SK-N-SH (cell line): ENCODE results near the gene EAPP. TPM values are rescaled to one million over a fixed set of nuclear protein-coding genes. Genes with fewer than 3 reads are reported as not detected.

Experiments used
- CTCF ChIA-PET: fragments of 300-600, 350-600 bp; formaldehyde crosslinking; extraction: SDS; loops from one replicate; lab custom pipeline; 2021; lab: Yijun Ruan, JAX
- POLR2A ChIA-PET: fragments of 350-600 bp; sonication (Branson Sonifier 250); formaldehyde crosslinking; extraction: SDS; loops from one replicate; lab custom pipeline; 2020; ENCODE audit warnings: antibody characterized with exemption, inconsistent platforms; lab: Yijun Ruan, JAX
- DNase-seq: peaks from one replicate; pipeline ENCODE4 v3.0.0; 2012
- H2AFZ ChIP-seq: fragments of 200-600 bp; sonication (generic); 2 replicates; pipeline ENCODE4 v1.8.1; 2016; ENCODE audit warnings: antibody characterized with exemption, mild to moderate bottlenecking, low read depth
- H3F3A ChIP-seq: fragments of 200-600 bp; sonication (generic); replicated peaks from 2 replicates; pipeline ENCODE3; 2016; ENCODE audit warnings: antibody characterized with exemption, mild to moderate bottlenecking; ENCODE audit not compliant: insufficient read depth
- H3K27ac ChIP-seq, 2 experiments: fragments of 200-500 bp in 1 of 2; fragments of 200-600 bp in 1 of 2; sonication (Bioruptor generic) in 1 of 2; sonication (generic), shearing (Covaris generic) in 1 of 2; 2 replicates each; pipeline versions ENCODE4 v1.5.1 to v1.6.1; 2014 to 2016; ENCODE audit warnings: low read depth in 2 of 2, inconsistent platforms in 1 of 2, low read length in 1 of 2, mild to moderate bottlenecking in 1 of 2, mixed read lengths in 1 of 2
- H3K27me3 ChIP-seq: fragments of 200-600 bp; sonication (generic), shearing (Covaris generic); 2 replicates; pipeline ENCODE4 v1.6.1; 2016; ENCODE audit warnings: mixed run types; ENCODE audit not compliant: insufficient read depth
- H3K36me3 ChIP-seq, 2 experiments: fragments of 200-500 bp in 1 of 2; fragments of 200-600 bp in 1 of 2; sonication (Bioruptor generic) in 1 of 2; sonication (generic) in 1 of 2; replicated peaks in 1 of 2; 2 replicates each; pipeline versions ENCODE3 to v1.5.1; 2014 to 2016; ENCODE audit warnings: low read length in 1 of 2, mild to moderate bottlenecking in 1 of 2; ENCODE audit not compliant: insufficient read depth in 2 of 2, control insufficient read depth in 1 of 2
- H3K4me1 ChIP-seq, 2 experiments: fragments of 200-500 bp in 1 of 2; fragments of 200-600 bp in 1 of 2; sonication (Bioruptor generic) in 1 of 2; sonication (generic), shearing (Covaris generic) in 1 of 2; 2 replicates each; pipeline versions ENCODE4 v1.5.1 to v1.6.1; 2014 to 2016; ENCODE audit warnings: low read depth in 1 of 2, low read length in 1 of 2, mixed run types in 1 of 2; ENCODE audit not compliant: insufficient read depth in 2 of 2, control insufficient read depth in 1 of 2
- H3K4me2 ChIP-seq: fragments of 200-600 bp; sonication (generic), shearing (Covaris generic); 2 replicates; pipeline ENCODE4 v1.6.1; 2017; ENCODE audit warnings: mixed run types
- H3K4me3 ChIP-seq, 2 experiments: fragments of 200-500 bp in 1 of 2; fragments of 200-600 bp in 1 of 2; sonication (Bioruptor generic) in 1 of 2; sonication (generic), shearing (Covaris generic) in 1 of 2; 2 replicates each; pipeline versions ENCODE4 v1.5.1 to v1.8.1; 2014 to 2016; ENCODE audit warnings: low read depth in 2 of 2, inconsistent platforms in 1 of 2, low read length in 1 of 2, mild to moderate bottlenecking in 1 of 2, mixed read lengths in 1 of 2, moderate library complexity in 1 of 2
- H3K79me2 ChIP-seq: fragments of 200-600 bp; sonication (generic); 2 replicates; pipeline ENCODE4 v1.8.1; 2017; ENCODE audit warnings: mild to moderate bottlenecking; ENCODE audit not compliant: insufficient read depth
- H3K9ac ChIP-seq: fragments of 200-600 bp; sonication (generic); 2 replicates; pipeline ENCODE4 v1.6.1; 2017; ENCODE audit warnings: mixed run types
- H3K9me2 ChIP-seq: fragments of 200-600 bp; sonication (generic); 2 replicates; pipeline ENCODE4 v1.6.1; 2017; ENCODE audit warnings: mixed run types
- H3K9me3 ChIP-seq: fragments of 200-600 bp; sonication (generic); 2 replicates; pipeline ENCODE4 v1.6.1; 2017; ENCODE audit warnings: mixed run types, mild to moderate bottlenecking, moderate library complexity
- H4K20me1 ChIP-seq: fragments of 200-600 bp; sonication (generic); 2 replicates; pipeline ENCODE4 v1.6.1; 2017; ENCODE audit warnings: mild to moderate bottlenecking, mixed run types; ENCODE audit not compliant: insufficient read depth
- CHD2 ChIP-seq: fragments of 150-350 bp; IDR thresholded peaks from 2 replicates; pipeline ENCODE4 v1.6.1; 2018; ENCODE audit warnings: low read length; ENCODE audit not compliant: partially characterized antibody
- FOXM1 ChIP-seq: IDR thresholded peaks from 2 replicates; pipeline ENCODE4 v1.4.0; 2012; ENCODE audit warnings: low read depth, mild to moderate bottlenecking
- IRF3 ChIP-seq: fragments of 150-350 bp; IDR thresholded peaks from 2 replicates; pipeline ENCODE4 v1.6.1; 2016; ENCODE audit warnings: mild to moderate bottlenecking, low read depth, low read length
- NRF1 ChIP-seq: IDR thresholded peaks from 2 replicates; pipeline ENCODE4 v1.6.1; 2012; ENCODE audit warnings: low read depth, mild to moderate bottlenecking, low read length
- POLR2AphosphoS5 ChIP-seq: IDR thresholded peaks from 2 replicates; pipeline ENCODE4 v1.6.1; 2012; ENCODE audit warnings: low read depth, low read length
- RAD21 ChIP-seq: IDR thresholded peaks from 2 replicates; pipeline ENCODE4 v1.6.1; 2012; ENCODE audit warnings: mild to moderate bottlenecking, low read length
- RCOR1 ChIP-seq: fragments of 150-350 bp; IDR thresholded peaks from 2 replicates; pipeline ENCODE4 v1.6.1; 2017; ENCODE audit warnings: antibody characterized with exemption, low read length
- SIN3A ChIP-seq: IDR thresholded peaks from 2 replicates; pipeline ENCODE4 v1.6.1; 2012; ENCODE audit warnings: low read depth, mild to moderate bottlenecking, low read length, moderate library complexity, borderline replicate concordance
- TAF1 ChIP-seq: IDR thresholded peaks from 2 replicates; pipeline ENCODE4 v1.6.1; 2012; ENCODE audit warnings: low read depth, mild to moderate bottlenecking, low read length, moderate library complexity, borderline replicate concordance
- TCF12 ChIP-seq: IDR thresholded peaks from 2 replicates; pipeline ENCODE4 v1.4.0; 2012
- TEAD4 ChIP-seq: IDR thresholded peaks from 2 replicates; pipeline ENCODE4 v1.4.0; 2012; ENCODE audit warnings: mild to moderate bottlenecking, borderline replicate concordance; ENCODE audit not compliant: insufficient read depth
- WGBS: methylation state at CpG from one replicate; pipeline ENCODE4 v1.1.6; 2017; ENCODE audit warnings: low lambda C conversion rate; 5-methylcytosine and 5-hydroxymethylcytosine counted together
- polyA plus RNA-seq, 3 experiments: library from polyadenylated mRNA; depleted of rRNA; stranded (reverse); fragments of >200 nt; gene quantifications; 2 replicates each; pipeline ENCODE4 v1.2.3, GENCODE V29; 2012
- TF ChIP-seq, protein P1 (sequence below): IDR thresholded peaks from 2 replicates; pipeline ENCODE4 v1.4.0; 2012; ENCODE audit warnings: low read depth
- TF ChIP-seq, protein P2 (sequence below): IDR thresholded peaks from 2 replicates; pipeline ENCODE4 v1.4.0; 2012; ENCODE audit warnings: low read depth, borderline replicate concordance
- TF ChIP-seq, protein P3 (sequence below): fragments of 200-600 bp; sonication (generic); IDR thresholded peaks from 2 replicates; pipeline ENCODE4 v1.6.1; 2017; ENCODE audit warnings: antibody characterized with exemption, mild to moderate bottlenecking, moderate library complexity
- TF ChIP-seq, protein P4 (sequence below): IDR thresholded peaks from 2 replicates; pipeline ENCODE4 v1.4.0; 2012; ENCODE audit warnings: low read depth, borderline replicate concordance

EAPP gene
- polyA plus RNA-seq, 1 of the 3 experiments (the other 2 are of a cell fraction): 30.0 TPM

DNA sequence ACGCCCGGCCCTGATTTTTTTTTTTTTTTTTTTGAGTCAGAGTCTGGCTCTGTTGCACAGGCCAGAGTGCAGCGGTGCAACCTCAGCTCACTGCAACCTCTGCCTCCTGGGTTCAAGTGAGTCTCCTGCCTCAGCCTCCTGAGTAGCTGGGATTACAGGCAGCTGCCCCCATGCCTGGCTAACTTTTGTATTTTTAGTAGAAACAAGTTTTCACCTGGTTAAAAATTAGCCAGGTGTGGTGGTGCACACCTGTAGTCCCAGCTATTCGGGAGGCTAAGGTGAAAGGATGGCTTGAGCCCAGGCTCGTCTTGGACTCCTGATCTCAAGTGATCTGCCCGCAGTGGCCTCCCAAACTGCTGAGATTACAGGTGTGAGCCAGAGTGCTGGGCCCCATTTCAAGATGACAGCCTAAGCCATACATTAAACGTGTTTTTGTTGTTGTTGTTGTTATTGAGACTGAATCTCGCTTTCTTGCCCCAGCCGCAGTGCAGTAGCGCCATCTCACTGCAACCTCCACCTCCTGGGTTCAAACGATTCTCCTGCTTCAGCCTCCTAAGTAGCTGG is 42.7 kb upstream of the EAPP start (continued):
- no peak for TF ChIP-seq CHD2

DNA sequence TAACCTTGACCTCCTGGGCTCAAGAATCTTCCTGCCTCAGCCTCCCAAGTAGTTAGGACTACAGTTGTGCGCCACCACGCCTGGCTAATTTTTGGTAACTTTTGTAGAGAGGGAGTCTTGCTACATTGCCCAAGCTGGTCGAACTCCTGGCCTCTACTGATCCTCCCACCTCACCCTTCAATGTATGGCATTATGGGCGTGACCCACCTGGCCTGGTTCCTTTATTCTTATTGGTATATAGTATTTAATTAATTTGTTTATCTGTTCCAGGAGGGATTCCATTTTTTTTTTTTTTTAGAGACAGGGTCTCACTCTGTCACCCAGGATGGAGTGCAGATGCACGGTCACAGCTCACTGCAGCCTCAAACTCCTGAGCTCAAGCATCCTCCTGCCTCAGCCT is 40.9 kb upstream of the EAPP start:
- Histone ChIP-seq H3K9me2 (no peaks in the 10 kb centered on the region), H3K27ac (no peak overlapping the region), H3K4me1 (no peaks in the 10 kb centered on the region), H3K27me3 (no peaks in the 10 kb centered on the region)
- no peak for DNase-seq
- TF ChIP-seq RCOR1: no peak
- TF ChIP-seq, all 33 proteins: peak for 0
- no peaks in the 10 kb centered on the region for H3K9me3 ChIP-seq
- no peak overlapping the region for H2AFZ ChIP-seq
- no peaks in the 10 kb centered on the region for H4K20me1 ChIP-seq
- no peaks in the 10 kb centered on the region for H3F3A ChIP-seq
- no peak overlapping the region for H3K9ac ChIP-seq
- peaks cover 0 to 74% of the 10 kb centered on the region in 2 experiments for H3K36me3 ChIP-seq
- CTCF ChIA-PET: no interaction called here
- H3K4me3 ChIP-seq: no peak overlapping the region
- no peaks in the 10 kb centered on the region; the same call in none of the 2 replicates for H3K79me2 ChIP-seq
- H3K4me2 ChIP-seq: no peak overlapping the region
- 100% methylated on average over 5 of the region's 5 CpGs for WGBS
- POLR2A ChIA-PET: no interaction called here

DNA sequence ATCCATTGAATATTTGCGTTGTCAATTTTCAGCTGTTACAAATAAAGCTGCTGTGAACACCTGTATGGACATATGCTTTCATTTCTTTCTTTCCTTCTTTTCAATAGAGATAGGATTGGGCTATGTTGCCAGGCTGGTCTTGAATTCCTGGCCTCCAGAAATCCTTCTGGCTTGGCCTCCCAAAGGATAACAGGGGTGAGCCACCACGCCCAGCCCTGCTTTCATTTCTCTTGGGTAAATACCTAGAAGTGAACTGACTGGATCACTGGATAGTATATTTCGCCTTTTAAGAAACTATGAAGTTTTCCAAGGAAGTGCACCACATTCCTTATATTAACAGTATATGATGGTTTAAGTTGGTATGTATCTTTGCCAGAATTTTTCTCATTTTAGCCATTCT is 32.3 kb upstream of the EAPP start:
- H3F3A ChIP-seq: peaks cover 10% of the 10 kb centered on the region
- H3K36me3 ChIP-seq: peaks cover 20 to 75% of the 10 kb centered on the region in 2 experiments
- 93% methylated on average over 3 of the region's 3 CpGs for WGBS
- no peaks in the 10 kb centered on the region for H3K27me3 ChIP-seq
- no peak overlapping the region for H3K4me2 ChIP-seq
- DNase-seq: no peak
- H2AFZ ChIP-seq: no peak overlapping the region
- POLR2A ChIA-PET: no interaction called here
- no peaks in the 10 kb centered on the region for H3K4me1 ChIP-seq
- no peaks in the 10 kb centered on the region for H3K9me3 ChIP-seq
- H3K27ac ChIP-seq: no peak overlapping the region
- H4K20me1 ChIP-seq: no peaks in the 10 kb centered on the region
- peaks cover 3% of the 10 kb centered on the region; the same call in 1 of the 2 replicates for H3K79me2 ChIP-seq
- H3K9me2 ChIP-seq: no peaks in the 10 kb centered on the region
- CTCF ChIA-PET: no interaction called here
- no peak overlapping the region for H3K9ac ChIP-seq
- no peak overlapping the region for H3K4me3 ChIP-seq
- no peak for TF ChIP-seq POLR2AphosphoS5
- TF ChIP-seq, protein P1, sequence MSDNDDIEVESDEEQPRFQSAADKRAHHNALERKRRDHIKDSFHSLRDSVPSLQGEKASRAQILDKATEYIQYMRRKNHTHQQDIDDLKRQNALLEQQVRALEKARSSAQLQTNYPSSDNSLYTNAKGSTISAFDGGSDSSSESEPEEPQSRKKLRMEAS: no peak
- TF ChIP-seq, protein P2, sequence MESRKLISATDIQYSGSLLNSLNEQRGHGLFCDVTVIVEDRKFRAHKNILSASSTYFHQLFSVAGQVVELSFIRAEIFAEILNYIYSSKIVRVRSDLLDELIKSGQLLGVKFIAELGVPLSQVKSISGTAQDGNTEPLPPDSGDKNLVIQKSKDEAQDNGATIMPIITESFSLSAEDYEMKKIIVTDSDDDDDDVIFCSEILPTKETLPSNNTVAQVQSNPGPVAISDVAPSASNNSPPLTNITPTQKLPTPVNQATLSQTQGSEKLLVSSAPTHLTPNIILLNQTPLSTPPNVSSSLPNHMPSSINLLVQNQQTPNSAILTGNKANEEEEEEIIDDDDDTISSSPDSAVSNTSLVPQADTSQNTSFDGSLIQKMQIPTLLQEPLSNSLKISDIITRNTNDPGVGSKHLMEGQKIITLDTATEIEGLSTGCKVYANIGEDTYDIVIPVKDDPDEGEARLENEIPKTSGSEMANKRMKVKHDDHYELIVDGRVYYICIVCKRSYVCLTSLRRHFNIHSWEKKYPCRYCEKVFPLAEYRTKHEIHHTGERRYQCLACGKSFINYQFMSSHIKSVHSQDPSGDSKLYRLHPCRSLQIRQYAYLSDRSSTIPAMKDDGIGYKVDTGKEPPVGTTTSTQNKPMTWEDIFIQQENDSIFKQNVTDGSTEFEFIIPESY: no peak
- no peak for TF ChIP-seq IRF3
- TF ChIP-seq RAD21: no peak
- TF ChIP-seq, protein P3, sequence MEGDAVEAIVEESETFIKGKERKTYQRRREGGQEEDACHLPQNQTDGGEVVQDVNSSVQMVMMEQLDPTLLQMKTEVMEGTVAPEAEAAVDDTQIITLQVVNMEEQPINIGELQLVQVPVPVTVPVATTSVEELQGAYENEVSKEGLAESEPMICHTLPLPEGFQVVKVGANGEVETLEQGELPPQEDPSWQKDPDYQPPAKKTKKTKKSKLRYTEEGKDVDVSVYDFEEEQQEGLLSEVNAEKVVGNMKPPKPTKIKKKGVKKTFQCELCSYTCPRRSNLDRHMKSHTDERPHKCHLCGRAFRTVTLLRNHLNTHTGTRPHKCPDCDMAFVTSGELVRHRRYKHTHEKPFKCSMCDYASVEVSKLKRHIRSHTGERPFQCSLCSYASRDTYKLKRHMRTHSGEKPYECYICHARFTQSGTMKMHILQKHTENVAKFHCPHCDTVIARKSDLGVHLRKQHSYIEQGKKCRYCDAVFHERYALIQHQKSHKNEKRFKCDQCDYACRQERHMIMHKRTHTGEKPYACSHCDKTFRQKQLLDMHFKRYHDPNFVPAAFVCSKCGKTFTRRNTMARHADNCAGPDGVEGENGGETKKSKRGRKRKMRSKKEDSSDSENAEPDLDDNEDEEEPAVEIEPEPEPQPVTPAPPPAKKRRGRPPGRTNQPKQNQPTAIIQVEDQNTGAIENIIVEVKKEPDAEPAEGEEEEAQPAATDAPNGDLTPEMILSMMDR: no peak
- TF ChIP-seq TEAD4: no peak
- TF ChIP-seq TAF1: no peak
- TF ChIP-seq NRF1: no peak
- TF ChIP-seq RCOR1: no peak
- TF ChIP-seq, protein P4, sequence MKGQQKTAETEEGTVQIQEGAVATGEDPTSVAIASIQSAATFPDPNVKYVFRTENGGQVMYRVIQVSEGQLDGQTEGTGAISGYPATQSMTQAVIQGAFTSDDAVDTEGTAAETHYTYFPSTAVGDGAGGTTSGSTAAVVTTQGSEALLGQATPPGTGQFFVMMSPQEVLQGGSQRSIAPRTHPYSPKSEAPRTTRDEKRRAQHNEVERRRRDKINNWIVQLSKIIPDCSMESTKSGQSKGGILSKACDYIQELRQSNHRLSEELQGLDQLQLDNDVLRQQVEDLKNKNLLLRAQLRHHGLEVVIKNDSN: no peak
- no peak for TF ChIP-seq FOXM1
- TF ChIP-seq TCF12: no peak
- TF ChIP-seq SIN3A: no peak
